ENCODE measurements around the gene DNPH1.

DNPH1 gene

GRCh38 chr6:43243664-43244321 lies 14.5 kb upstream of the DNPH1 start:
- DNase-seq, result peak in 2 of 3 experiments; percentile 44 to 52

GRCh38 chr6:43242908-43243663 lies 13.8 kb upstream of the DNPH1 start, which contains the start of gene TTBK1:
Gene TTBK1, plus strand, starts transcription at chr6:43243481. Its CDS starts 3,180 bp downstream, at chr6:43246661.
- DNase-seq, result peak in 2 of 3 experiments; percentile 61 to 76

GRCh38 chr6:43241446-43241845 lies 12.2 kb upstream of the DNPH1 start:
- DNase-seq, result no peak

- DNase-seq, result no peak
Observed at GRCh38 chr6:43240950-43241349, 11.7 kb upstream of the DNPH1 start.

DNA sequence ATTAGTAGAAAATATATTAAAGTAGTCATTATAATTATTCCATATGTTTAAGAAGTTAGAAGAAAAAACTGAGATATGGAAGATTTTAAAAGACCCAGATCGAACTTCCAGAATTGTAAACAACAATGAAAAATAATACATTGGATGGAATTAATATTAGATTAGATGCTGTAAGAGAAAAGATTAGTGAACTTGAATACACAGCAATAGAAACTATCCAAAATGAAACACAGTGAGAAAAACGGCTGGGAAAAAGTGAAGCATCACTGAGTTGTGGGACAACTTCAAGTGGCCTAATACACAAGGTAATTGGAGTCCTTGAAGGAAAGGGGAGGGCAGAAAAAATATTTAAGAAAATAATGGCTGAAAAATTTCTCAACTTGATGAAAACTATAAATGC lies 9.8 kb upstream of the DNPH1 start:
- DNase-seq, result no peak

- no peak for DNase-seq
Observed at GRCh38 chr6:43235841-43236240, 6.6 kb upstream of the DNPH1 start.

DNA sequence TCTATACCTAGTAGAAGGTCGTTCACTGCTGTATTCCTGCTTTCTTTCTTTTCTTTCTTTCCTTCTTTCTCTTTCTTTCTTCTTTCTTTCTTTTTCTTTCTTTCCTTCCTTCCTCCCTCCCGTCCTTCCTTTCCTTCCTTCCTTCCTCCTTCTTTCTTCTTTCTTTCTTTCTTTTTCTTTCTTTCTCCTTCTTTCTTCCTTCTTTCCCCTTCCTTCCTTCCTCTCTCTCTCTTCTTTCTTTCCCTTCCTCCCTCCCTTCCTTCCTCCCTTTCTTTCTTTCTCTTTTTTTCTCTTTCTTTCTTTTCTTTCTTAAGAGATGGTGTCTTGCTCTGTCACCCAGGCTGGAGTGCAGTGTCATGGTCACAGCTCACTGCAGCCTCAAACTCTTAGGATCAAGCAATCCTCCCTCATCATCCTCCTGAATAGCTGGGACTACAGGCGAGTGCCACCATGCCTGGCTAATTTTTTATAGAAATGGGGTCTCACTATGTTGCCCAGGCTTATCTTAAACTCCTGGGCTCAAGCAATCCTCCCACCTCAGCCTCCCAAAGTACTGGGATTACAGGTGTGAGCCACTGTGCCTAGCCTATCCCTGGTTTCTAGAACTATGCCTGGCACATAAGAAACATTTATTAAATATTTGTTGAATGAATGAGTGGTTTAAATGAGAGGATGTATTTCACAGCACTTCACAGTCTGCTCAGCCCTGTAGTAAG lies 2.6 kb upstream of the DNPH1 start:
- DNase-seq, result no peak

DNA sequence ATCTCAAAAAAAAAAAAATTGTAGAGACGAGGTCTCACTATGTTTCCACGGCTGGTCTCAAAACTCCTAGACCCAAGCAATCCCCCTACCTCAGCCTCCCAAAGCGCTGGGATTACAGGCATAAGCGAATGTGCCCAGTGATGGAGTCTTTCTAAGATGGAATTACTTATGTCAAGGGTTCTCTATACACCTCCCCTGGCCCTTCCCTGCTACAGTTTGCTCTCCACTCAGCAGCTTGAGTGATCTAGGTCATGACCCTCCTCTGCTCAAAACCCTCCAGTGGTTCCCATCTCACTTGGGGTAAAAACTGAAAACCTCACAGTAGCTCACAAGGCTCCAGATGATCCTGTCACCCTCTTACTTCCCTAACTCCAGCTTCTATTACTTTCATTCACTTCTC lies 1.8 kb upstream of the DNPH1 start:
- no peak for DNase-seq

DNA sequence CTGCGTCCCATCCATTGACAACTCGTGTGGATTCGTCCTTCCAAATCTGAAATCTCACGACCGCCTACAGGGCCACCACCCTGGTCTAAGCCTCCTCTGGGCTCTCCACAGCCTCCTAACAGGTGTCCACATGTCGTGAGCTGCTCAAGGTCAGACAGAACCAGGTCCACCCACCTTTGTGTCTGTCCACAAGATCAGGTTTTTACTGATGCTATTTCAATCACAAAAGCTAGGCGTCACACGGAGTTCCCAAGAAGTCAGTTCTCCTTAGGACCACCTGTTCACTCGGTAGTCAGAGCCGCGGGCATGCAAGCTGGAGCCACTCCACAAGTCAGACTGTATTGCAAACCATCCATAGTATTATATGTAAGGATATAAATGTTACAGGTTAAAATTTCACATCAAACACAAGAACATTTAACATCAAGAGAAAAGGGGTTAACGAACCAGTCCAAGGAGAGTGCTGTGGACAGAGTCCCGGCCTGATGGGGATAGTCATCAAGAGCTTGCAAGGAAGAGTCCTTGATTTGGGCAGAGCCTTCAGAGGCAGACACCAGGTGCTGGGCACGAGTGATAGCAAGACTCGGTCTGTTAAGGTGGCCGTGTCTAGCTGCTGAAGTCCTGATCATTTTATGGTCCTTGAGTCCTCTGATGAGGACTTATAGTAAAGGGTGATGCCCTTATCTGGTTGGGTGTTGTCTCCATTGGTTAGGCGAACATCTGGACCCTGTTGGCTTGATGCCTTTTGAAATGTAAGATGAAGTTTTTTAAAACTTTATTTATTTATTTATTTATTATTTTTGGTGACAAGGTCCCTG lies 731 bp upstream of the DNPH1 start:
- no peak for DNase-seq

DNA sequence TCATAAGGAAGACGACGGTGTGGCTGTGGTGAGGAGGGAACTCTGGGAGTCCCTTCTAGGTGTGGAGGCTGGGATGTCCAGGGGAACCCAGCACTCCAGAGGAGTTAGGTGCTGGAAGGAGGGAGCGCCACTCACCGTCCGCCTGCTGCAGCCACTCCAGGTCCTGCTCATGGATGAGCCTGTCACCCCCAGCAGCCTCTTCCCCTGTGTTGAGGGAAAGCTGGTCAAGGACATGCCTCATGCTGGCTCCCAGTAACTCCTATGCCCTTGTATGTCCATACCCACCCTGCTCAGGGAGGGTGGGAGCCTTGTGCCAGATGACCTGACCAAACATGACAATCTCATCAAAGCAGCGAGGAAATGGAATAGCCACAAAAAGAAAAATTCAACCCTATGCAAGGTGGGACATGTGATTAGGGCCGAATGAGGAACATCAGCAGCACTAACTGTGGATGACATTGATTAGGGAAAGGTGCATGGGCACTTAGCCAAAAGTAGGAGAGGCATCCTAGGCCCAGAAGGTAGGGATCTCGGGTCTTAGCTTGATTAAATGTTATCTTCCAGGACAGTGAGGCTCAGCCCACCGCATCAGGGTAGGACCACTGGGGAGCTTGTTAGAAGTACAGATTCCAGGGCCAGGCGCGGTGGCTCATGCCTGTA lies 3.0 kb downstream of the DNPH1 start:
- DNase-seq, result no peak

DNA sequence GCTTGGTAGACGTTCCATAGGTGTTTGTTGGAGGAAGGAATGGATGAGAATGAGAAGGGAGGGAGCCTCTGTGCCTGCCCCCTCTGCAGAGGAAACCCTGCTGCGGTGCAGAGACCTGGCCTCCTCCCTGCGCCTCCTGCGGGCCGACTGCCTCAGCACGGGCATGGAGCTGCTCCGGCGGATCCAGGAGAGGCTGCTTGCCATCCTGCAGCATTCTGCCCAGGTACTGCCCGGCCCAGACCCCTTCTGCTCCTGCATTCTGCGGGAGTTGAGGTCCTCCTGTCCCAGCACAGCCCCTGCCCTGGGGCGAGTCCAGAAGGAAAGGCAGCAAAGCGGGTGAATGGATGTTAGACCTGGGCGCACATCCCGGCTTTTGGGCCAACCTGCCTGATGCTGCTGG lies 6.1 kb downstream of the DNPH1 start:
- DNase-seq, result no peak

GRCh38 chr6:43222418-43223059 lies 6.7 kb downstream of the DNPH1 start:
- DNase-seq, result no peak

DNA sequence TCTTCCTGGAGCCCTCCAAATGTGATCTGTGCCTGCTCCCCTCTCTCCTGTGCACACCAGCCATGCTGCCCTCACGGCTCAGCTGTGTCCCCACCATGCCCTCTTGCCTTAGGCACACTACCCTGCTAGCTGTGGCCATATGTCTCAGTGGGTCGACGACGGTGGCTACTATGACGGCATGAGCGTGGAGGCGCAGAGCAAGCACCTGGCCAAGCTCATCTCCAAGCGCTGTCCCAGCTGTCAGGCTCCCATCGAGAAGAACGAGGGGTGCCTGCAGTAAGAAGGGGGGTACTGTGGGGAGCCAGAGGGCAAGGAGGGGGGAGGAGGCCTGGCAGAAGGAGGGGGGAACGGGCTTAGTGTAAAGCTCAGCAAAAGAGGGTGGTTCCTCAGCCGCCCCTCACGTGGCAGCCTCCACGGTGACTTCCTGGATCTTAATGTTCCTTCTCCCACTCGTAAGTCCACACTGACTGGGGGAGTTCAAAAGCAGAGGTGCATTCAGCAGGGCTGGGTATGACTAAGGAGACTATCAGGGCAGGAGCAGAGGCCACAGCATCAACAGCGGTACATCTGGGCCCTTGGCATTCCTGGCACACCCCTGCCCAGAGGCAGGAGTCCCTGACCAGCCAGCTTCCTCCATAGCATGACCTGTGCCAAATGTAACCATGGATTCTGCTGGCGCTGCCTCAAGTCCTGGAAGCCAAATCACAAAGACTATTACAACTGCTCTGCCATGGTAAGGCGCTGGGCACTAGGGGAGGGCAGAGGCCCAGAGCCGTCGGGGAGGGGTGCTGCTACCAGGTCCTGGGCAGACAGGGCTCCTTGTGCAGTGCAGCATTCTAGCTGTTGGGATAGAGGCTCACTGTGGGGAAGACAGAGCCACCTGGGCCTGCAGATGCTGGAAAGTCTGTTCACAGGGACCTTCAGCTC lies 8.0 kb downstream of the DNPH1 start:
- no peak for DNase-seq

- no peak for DNase-seq
Observed at GRCh38 chr6:43220439-43220951, 8.8 kb downstream of the DNPH1 start.

DNA sequence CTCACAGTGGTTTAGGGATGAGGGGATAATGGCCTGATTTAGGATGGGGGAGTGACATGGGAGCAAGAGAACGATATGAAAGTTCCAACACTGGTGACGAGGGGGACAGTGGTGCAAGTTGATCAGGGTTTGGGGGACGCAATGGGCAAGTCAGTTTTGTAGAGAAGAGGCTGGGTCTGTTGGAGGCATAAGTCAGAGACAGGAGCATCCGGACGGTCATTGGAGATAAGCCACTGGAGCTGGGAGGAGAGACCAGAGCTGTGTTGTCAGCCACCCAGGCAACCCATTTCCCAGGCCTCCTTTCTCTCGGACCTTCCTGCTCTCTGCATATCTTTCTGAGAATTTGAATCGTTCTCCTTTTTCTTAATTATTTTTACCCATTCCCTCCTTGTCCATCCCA lies 9.5 kb downstream of the DNPH1 start:
- DNase-seq, result no peak

DNA sequence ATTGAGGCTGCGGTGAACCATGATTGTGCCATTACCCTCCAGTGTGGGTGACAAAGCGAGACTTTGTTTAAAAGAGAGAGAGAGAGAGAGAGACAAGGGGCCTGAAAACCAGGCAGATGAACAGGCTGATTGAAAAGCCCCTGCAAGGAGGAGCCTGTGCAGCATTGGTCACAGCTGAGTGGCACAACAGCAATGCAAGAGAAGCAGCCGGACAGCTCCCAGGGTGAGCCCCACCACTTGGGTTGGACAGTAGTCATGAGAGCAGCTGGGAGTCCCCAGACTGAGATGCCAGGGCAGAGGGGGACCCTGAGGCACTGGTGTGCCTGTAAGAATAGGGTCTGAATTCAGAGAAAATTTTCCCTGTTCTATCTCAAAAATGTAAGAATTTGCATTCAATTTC lies 10.2 kb downstream of the DNPH1 start:
- DNase-seq, result no peak

DNA sequence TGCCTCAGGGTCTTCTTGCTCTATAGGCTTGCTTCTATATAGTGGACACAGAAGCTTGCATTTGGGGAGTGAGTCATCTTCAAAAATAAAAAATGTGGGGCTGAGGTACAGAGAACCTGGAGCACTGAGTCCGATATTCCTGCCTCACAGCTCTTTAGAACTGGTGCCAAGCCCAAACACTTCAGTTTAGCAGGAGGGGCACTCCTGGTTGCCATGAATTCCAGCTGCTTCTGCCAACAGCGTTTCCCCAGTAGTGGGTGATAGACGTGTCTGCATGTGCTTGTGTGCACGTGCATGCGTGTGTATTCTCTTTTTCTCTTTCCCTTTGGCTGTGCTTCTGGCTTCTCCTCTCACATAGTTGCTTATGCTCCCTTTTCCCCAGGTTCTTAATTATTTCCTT lies 11.9 kb downstream of the DNPH1 start:
- DNase-seq, result no peak

- no peak for DNase-seq
Observed at GRCh38 chr6:43216200-43216599, 13.1 kb downstream of the DNPH1 start.

DNA sequence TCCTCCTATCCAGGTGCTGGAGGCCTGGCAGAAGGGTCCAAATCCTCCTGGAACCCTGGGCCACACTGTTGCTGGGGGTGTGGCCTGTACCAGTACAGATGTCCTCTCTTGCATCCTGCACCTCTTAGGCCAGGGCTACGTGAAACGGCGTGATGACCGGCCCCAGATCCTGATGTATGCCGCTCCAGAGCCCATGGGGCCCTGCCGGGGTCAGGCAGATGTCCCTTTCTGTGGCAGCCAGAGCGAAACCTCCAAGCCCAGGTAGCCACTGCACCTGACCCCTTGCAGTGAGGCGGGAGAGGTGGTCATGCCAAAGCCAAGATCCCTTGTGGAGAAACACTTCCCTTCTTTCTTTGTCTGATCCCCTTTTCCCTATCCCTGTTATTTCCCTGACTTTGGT lies 14.2 kb downstream of the DNPH1 start:
- DNase-seq, result no peak

- no peak for DNase-seq
Observed at GRCh38 chr6:43213431-43213830, 15.8 kb downstream of the DNPH1 start.

DNA sequence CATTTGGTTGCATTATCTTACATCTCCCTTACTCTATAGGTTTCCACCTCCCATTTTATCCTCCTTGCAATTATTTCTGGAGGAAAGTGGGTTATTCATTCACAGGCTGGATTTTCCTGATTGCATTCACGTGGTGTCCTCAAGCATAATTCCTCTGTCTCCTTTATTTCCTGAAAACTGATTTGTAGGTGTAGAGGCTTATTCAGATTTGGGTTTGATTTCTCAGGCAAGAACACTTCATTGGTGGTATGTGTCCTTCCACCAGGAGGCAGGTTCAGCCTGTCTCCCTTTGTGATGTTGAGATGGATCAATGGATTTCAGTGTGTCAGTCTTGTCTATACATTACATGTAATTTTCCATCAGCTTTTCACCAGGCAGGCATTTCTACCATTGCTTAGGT lies 17.3 kb downstream of the DNPH1 start:
- DNase-seq, result peak in 1 of 3 experiments; percentile 4

Measured in NCI-H1417 (cell line).